ENCODE measurements around the gene ARMC12. TPM values are rescaled to one million over a fixed set of nuclear protein-coding genes. Genes with fewer than 3 reads are reported as not detected.

The ARMC12 gene
- total and polyA plus RNA-seq, 2 of the 13 experiments (the other 11 are each of a cell fraction or from before 2014, with no cell fraction given): 1.3 TPM; not detected in 1

DNA sequence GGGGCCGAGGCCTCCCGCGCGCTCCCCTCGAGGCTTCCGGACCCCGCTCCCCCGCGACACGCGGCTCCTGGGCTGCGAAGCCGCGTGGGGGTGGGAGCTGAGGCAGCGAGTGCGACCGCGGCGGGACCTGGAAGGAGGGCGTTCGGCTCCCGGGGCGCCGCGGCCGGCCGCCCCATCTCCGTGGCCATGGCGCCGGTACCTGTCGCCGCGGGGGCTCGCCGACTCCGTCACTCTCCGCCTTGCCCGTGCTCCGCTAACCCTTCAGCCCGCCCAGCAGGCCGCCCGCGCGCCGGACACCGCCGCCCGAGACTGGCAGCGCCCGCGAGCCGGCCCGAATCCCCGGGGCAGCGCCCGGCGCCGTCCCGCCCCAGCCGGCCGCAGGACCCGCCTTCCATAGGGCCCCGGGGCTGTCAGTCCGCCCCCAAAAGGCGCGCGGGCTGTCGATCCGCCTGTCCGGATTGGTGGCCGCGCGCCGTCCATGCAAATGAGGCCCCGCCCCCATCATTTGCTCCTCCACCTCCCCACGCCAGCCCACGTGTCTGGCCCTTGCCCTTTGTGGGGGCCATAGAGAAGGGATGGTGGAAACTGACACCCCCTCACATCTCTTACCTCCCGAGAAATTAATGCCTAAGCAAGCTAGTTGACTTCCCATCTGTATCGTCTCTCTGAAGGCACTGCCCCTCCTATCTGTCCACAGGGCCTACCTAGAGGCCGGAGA lies 48.1 kb upstream of the ARMC12 start, which contains the start of gene FKBP5 (continued):
- TF ChIP-seq ZNF749 (CRISPR knock-in tag; IDR thresholded peaks at IDR 0.05; ENCODE audit: borderline replicate concordance) (peak; percentile 76; the same call in 1 of the 2 replicates), DPF2 (CRISPR knock-in tag; IDR thresholded peaks at IDR 0.05; ENCODE audit: borderline replicate concordance, low read depth) (no peak), SP140L (CRISPR knock-in tag; IDR thresholded peaks at IDR 0.05; ENCODE audit: borderline replicate concordance) (no peak), KDM5B (CRISPR knock-in tag; IDR thresholded peaks at IDR 0.05; ENCODE audit: borderline replicate concordance) (peak; percentile 52), ZNF160 (CRISPR knock-in tag; IDR thresholded peaks at IDR 0.05) (no peak; the same call in 1 of the 2 replicates), TGIF2 (CRISPR knock-in tag; IDR thresholded peaks at IDR 0.05) (peak; percentile 79), NFRKB (IDR thresholded peaks at IDR 0.05) (no peak), ZNF350 (CRISPR knock-in tag; IDR thresholded peaks at IDR 0.05; ENCODE audit: borderline replicate concordance, low read depth) (0 out of 2 replicates have a peak, but pooled peaks have one; percentile 43), HOXA5 (CRISPR knock-in tag; IDR thresholded peaks at IDR 0.05) (peak; percentile 43; the same call in 1 of the 2 replicates), REPIN1 (CRISPR knock-in tag; IDR thresholded peaks at IDR 0.05; ENCODE audit: borderline replicate concordance, low read depth) (no peak), PAWR (CRISPR knock-in tag; IDR thresholded peaks at IDR 0.05; ENCODE audit: borderline replicate concordance) (no peak), ZNF652 (CRISPR knock-in tag; IDR thresholded peaks at IDR 0.05; ENCODE audit: borderline replicate concordance, low read depth) (no peak), KLF6 (CRISPR knock-in tag; IDR thresholded peaks at IDR 0.05) (no peak; the same call in 1 of the 2 replicates), ZFP36L1 (CRISPR knock-in tag; IDR thresholded peaks at IDR 0.05) (no peak)
- TF ChIP-seq, protein P1, sequence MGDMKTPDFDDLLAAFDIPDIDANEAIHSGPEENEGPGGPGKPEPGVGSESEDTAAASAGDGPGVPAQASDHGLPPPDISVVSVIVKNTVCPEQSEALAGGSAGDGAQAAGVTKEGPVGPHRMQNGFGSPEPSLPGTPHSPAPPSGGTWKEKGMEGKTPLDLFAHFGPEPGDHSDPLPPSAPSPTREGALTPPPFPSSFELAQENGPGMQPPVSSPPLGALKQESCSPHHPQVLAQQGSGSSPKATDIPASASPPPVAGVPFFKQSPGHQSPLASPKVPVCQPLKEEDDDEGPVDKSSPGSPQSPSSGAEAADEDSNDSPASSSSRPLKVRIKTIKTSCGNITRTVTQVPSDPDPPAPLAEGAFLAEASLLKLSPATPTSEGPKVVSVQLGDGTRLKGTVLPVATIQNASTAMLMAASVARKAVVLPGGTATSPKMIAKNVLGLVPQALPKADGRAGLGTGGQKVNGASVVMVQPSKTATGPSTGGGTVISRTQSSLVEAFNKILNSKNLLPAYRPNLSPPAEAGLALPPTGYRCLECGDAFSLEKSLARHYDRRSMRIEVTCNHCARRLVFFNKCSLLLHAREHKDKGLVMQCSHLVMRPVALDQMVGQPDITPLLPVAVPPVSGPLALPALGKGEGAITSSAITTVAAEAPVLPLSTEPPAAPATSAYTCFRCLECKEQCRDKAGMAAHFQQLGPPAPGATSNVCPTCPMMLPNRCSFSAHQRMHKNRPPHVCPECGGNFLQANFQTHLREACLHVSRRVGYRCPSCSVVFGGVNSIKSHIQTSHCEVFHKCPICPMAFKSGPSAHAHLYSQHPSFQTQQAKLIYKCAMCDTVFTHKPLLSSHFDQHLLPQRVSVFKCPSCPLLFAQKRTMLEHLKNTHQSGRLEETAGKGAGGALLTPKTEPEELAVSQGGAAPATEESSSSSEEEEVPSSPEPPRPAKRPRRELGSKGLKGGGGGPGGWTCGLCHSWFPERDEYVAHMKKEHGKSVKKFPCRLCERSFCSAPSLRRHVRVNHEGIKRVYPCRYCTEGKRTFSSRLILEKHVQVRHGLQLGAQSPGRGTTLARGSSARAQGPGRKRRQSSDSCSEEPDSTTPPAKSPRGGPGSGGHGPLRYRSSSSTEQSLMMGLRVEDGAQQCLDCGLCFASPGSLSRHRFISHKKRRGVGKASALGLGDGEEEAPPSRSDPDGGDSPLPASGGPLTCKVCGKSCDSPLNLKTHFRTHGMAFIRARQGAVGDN (CRISPR knock-in tag; IDR thresholded peaks at IDR 0.05): peak; percentile 90
- TF ChIP-seq, protein P2, sequence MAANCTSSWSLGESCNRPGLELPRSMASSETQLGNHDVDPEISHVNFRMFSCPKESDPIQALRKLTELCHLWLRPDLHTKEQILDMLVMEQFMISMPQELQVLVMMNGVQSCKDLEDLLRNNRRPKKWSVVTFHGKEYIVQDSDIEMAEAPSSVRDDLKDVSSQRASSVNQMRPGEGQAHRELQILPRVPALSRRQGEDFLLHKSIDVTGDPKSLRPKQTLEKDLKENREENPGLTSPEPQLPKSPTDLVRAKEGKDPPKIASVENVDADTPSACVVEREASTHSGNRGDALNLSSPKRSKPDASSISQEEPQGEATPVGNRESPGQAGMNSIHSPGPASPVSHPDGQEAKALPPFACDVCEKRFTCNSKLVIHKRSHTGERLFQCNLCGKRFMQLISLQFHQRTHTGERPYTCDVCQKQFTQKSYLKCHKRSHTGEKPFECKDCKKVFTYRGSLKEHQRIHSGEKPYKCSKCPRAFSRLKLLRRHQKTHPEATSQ (CRISPR knock-in tag; IDR thresholded peaks at IDR 0.05; ENCODE audit: borderline replicate concordance): 0 out of 2 replicates have a peak, but pooled peaks have one; percentile 21
- TF ChIP-seq, protein P3, sequence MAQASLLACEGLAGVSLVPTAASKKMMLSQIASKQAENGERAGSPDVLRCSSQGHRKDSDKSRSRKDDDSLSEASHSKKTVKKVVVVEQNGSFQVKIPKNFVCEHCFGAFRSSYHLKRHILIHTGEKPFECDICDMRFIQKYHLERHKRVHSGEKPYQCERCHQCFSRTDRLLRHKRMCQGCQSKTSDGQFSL (CRISPR knock-in tag; IDR thresholded peaks at IDR 0.05): peak; percentile 43; the same call in 1 of the 2 replicates
- TF ChIP-seq, protein P4, sequence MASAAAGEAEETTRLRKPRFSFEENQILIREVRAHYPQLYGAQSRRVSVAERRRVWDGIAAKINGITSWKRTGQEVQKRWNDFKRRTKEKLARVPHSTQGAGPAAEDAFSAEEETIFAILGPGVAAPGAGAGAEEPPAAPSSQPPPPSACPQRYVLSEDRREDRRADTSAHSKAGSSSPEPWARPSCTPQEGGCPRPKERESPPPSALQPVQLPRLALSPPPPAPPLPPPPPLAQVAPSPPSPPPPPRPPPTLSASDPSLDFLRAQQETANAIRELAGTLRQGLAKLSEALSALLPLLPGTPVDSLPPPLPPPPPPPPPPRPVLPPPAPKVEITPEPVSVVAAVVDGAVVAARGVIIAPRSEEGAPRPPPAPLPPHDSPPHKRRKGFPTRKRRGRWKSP (CRISPR knock-in tag; IDR thresholded peaks at IDR 0.05): peak; percentile 80; the same call in 1 of the 2 replicates
- TF ChIP-seq, protein P5, sequence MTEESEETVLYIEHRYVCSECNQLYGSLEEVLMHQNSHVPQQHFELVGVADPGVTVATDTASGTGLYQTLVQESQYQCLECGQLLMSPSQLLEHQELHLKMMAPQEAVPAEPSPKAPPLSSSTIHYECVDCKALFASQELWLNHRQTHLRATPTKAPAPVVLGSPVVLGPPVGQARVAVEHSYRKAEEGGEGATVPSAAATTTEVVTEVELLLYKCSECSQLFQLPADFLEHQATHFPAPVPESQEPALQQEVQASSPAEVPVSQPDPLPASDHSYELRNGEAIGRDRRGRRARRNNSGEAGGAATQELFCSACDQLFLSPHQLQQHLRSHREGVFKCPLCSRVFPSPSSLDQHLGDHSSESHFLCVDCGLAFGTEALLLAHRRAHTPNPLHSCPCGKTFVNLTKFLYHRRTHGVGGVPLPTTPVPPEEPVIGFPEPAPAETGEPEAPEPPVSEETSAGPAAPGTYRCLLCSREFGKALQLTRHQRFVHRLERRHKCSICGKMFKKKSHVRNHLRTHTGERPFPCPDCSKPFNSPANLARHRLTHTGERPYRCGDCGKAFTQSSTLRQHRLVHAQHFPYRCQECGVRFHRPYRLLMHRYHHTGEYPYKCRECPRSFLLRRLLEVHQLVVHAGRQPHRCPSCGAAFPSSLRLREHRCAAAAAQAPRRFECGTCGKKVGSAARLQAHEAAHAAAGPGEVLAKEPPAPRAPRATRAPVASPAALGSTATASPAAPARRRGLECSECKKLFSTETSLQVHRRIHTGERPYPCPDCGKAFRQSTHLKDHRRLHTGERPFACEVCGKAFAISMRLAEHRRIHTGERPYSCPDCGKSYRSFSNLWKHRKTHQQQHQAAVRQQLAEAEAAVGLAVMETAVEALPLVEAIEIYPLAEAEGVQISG (CRISPR knock-in tag; IDR thresholded peaks at IDR 0.05): peak; percentile 69

All from HepG2 (cell line).